ENCODE data around the gene TDP2. TPM values are rescaled to one million over a fixed set of nuclear protein-coding genes. Genes with fewer than 3 reads are reported as not detected.

Gene TDP2
- total and polyA plus RNA-seq, 2 donors (not counting 1 experiment from before 2014, with no cell fraction given) = 19.4 to 63.5 TPM

DNA sequence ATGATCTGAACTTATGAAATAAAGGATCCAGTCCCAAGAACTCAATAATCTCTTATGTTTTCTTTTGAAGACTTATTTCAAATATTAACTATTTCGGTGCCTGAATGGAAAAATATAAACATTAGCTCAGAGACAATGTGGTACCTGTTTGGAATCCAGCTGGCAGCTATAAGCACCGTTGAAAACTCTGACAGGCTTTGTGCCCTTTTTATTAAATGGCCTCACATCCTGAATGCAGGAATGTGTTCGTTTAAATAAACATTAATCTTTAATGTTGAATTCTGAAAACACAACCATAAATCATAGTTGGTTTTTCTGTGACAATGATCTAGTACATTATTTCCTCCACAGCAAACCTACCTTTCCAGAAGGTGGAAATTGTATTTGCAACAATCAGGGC is 16.3 kb downstream of the TDP2 start:
- H3K27me3 Mint-ChIP-seq = no peaks in the 10 kb centered on the region
- intact Hi-C loops (cut with micrococcal nuclease) = no loop called here
- POLR2A ChIA-PET = interaction anchor here (1.2 kb wide), 1 partner anchor 17 kb away, joined by 3 read pairs; the partner anchor contains the start of genes ACOT13 and TDP2

DNA sequence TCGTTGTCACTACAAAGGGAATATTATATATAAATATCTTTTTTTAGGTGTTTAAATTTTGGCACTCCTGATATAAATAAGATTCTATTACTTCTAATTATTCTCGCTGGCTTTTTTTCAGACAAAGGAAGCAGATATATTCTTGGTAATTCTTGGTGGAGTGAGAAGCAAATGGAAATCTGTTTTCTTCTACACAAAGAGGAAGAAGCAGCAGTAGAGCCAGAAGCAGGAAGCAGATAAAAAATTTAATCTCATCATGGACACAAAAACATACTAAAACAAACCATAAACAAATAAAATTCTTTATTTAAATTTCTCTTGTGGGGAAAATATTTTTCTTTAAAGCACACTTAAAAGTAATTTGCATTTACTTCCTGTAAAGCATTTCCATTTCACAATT is 17.0 kb downstream of the TDP2 start:
- intact Hi-C loops (cut with micrococcal nuclease) = loop anchor here (5.0 to 10.0 kb wide), 4 partner anchors 45 to 157 kb away; partner anchors contain the start of gene ALDH5A1
- H3K4me3 ChIP-seq (ENCODE audit: control extremely low read depth in 1 of 5, extremely low read depth in 1 of 5, insufficient read depth in 1 of 5, low read depth in 2 of 5, low read length in 4 of 5) = no peak overlapping the region
- no peak for DNase-seq
- peak overlapping the region in 1 of 2 donors; percentile 54 for H3K27ac ChIP-seq (ENCODE audit: low read length in 2 of 2)
- H3K4me2 ChIP-seq (replicated peaks; ENCODE audit: low read depth, low read length, poor library complexity, severe bottlenecking) = peak overlapping the region; percentile 8
- no peaks in the 10 kb centered on the region for H3K9me3 ChIP-seq (ENCODE audit: control extremely low read depth in 1 of 3, control insufficient read depth in 2 of 3, insufficient read depth in 1 of 3, low read length in 2 of 3)
- no peaks in the 10 kb centered on the region for H3K27me3 ChIP-seq (replicated peaks in 1 of 4; ENCODE audit: control extremely low read depth in 1 of 4, control insufficient read depth in 3 of 4, insufficient read depth in 4 of 4, low read length in 3 of 4)
- ChIA-PET CTCF (interaction anchor here (1.0 to 1.2 kb wide), 2 partner anchors 63 to 69 kb away, joined by 3 read pairs; no protein-coding TSS in a partner anchor), POLR2A (interaction anchor here (1.2 kb wide), 1 partner anchor 17 kb away, joined by 3 read pairs; the partner anchor contains the start of genes ACOT13 and TDP2)
- no peak for ATAC-seq (ENCODE audit: low read depth)
- peaks cover 27% of the 10 kb centered on the region for H3K4me1 Mint-ChIP-seq
- peak overlapping the region; percentile 50 for H3K27ac Mint-ChIP-seq
- H2AFZ ChIP-seq (ENCODE audit: insufficient read depth, low read depth, low read length, poor library complexity, severe bottlenecking) = no peak overlapping the region
- no peaks in the 10 kb centered on the region for H3K79me2 ChIP-seq (ENCODE audit: control insufficient read depth, insufficient read depth, low read length)
- H3K9ac ChIP-seq (ENCODE audit: low read length) = no peak overlapping the region
- peaks cover 2 to 41% of the 10 kb centered on the region in 2 experiments for H3K36me3 ChIP-seq (replicated peaks in 1 of 2; ENCODE audit: control extremely low read depth in 1 of 2, control insufficient read depth in 1 of 2, extremely low read depth in 1 of 2, insufficient read depth in 2 of 2, low read length in 1 of 2)
- H3K27me3 Mint-ChIP-seq = no peaks in the 10 kb centered on the region
- no peaks in the 10 kb centered on the region for H3K9me3 Mint-ChIP-seq (ENCODE audit: insufficient read depth)
- no peak for TF ChIP-seq EZH2 (IDR thresholded peaks at IDR 0.05; ENCODE audit: borderline replicate concordance, insufficient read depth, low read depth, low read length, poor library complexity, severe bottlenecking)
- TF ChIP-seq, protein P1, sequence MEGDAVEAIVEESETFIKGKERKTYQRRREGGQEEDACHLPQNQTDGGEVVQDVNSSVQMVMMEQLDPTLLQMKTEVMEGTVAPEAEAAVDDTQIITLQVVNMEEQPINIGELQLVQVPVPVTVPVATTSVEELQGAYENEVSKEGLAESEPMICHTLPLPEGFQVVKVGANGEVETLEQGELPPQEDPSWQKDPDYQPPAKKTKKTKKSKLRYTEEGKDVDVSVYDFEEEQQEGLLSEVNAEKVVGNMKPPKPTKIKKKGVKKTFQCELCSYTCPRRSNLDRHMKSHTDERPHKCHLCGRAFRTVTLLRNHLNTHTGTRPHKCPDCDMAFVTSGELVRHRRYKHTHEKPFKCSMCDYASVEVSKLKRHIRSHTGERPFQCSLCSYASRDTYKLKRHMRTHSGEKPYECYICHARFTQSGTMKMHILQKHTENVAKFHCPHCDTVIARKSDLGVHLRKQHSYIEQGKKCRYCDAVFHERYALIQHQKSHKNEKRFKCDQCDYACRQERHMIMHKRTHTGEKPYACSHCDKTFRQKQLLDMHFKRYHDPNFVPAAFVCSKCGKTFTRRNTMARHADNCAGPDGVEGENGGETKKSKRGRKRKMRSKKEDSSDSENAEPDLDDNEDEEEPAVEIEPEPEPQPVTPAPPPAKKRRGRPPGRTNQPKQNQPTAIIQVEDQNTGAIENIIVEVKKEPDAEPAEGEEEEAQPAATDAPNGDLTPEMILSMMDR (IDR thresholded peaks at IDR 0.05) = no peak
- H3K4me3 Mint-ChIP-seq = no peak overlapping the region
- no CpG with 5 or more reads among the region's 2 CpGs for WGBS (ENCODE audit: insufficient coverage)
- H3K4me1 ChIP-seq (ENCODE audit: control insufficient read depth in 2 of 2, insufficient read depth in 2 of 2, low read length in 2 of 2) = peaks cover 10 to 15% of the 10 kb centered on the region in 2 donors
- H4K20me1 ChIP-seq (ENCODE audit: control insufficient read depth, insufficient read depth, low read length, poor library complexity, severe bottlenecking) = no peaks in the 10 kb centered on the region

More for the DNA sequence above, 16.3 kb downstream of the TDP2 start:
- 70% methylated on average over 2 of the region's 3 CpGs for WGBS (ENCODE audit: insufficient coverage)
- Histone ChIP-seq H3K4me1 (ENCODE audit: control insufficient read depth in 2 of 2, insufficient read depth in 2 of 2, low read length in 2 of 2) (peaks cover 8 to 12% of the 10 kb centered on the region in 2 donors), H3K4me3 (ENCODE audit: control extremely low read depth in 1 of 5, extremely low read depth in 1 of 5, insufficient read depth in 1 of 5, low read depth in 2 of 5, low read length in 4 of 5) (no peak overlapping the region), H3K79me2 (ENCODE audit: control insufficient read depth, insufficient read depth, low read length) (no peaks in the 10 kb centered on the region), H3K9me3 (ENCODE audit: control extremely low read depth in 1 of 3, control insufficient read depth in 2 of 3, insufficient read depth in 1 of 3, low read length in 2 of 3) (no peaks in the 10 kb centered on the region), H3K4me2 (replicated peaks; ENCODE audit: low read depth, low read length, poor library complexity, severe bottlenecking) (no peak overlapping the region), H2AFZ (ENCODE audit: insufficient read depth, low read depth, low read length, poor library complexity, severe bottlenecking) (no peak overlapping the region), H3K9ac (ENCODE audit: low read length) (no peak overlapping the region), H3K36me3 (replicated peaks in 1 of 2; ENCODE audit: control extremely low read depth in 1 of 2, control insufficient read depth in 1 of 2, extremely low read depth in 1 of 2, insufficient read depth in 2 of 2, low read length in 1 of 2) (peaks cover 2 to 41% of the 10 kb centered on the region in 2 experiments), H3K27ac (ENCODE audit: low read length in 2 of 2) (peak overlapping the region in 1 of 2 donors; percentile 54), H3K27me3 (replicated peaks in 1 of 4; ENCODE audit: control extremely low read depth in 1 of 4, control insufficient read depth in 3 of 4, insufficient read depth in 4 of 4, low read length in 3 of 4) (no peaks in the 10 kb centered on the region), H4K20me1 (ENCODE audit: control insufficient read depth, insufficient read depth, low read length, poor library complexity, severe bottlenecking) (no peaks in the 10 kb centered on the region)
- TF ChIP-seq, protein P1 (IDR thresholded peaks at IDR 0.05) = no peak
- TF ChIP-seq EZH2 (IDR thresholded peaks at IDR 0.05; ENCODE audit: borderline replicate concordance, insufficient read depth, low read depth, low read length, poor library complexity, severe bottlenecking) = no peak
- CTCF ChIA-PET = interaction anchor here (1.0 to 1.2 kb wide), 2 partner anchors 64 to 69 kb away, joined by 3 read pairs; no protein-coding TSS in a partner anchor
- H3K9me3 Mint-ChIP-seq (ENCODE audit: insufficient read depth) = no peaks in the 10 kb centered on the region
- H3K27ac Mint-ChIP-seq = peak overlapping the region; percentile 32
- H3K4me3 Mint-ChIP-seq = no peak overlapping the region
- DNase-seq = no peak
- peaks cover 25% of the 10 kb centered on the region for H3K4me1 Mint-ChIP-seq
- ATAC-seq (ENCODE audit: low read depth) = no peak

Measured in B cell (primary cell).